Hepatocyte (in vitro differentiated cells): ENCODE measurements around the gene MAGI2. TPM values are rescaled to one million over a fixed set of nuclear protein-coding genes. Genes with fewer than 3 reads are reported as not detected.

Source experiments
- DNase-seq: peaks from one replicate; pipeline ENCODE4 v3.0.0-alpha.2; 2016; ENCODE audit warnings: low spot score
- H2AFZ ChIP-seq: fragments of 200-600 bp; sonication (generic); 2 replicates; pipeline ENCODE4 v1.6.0; 2016; ENCODE audit warnings: antibody characterized with exemption, mild to moderate bottlenecking
- H3K27ac ChIP-seq: fragments of 200-600 bp; sonication (generic); 2 replicates; pipeline ENCODE4 v1.5.1; 2016; ENCODE audit warnings: mild to moderate bottlenecking
- H3K27me3 ChIP-seq: fragments of 200-600 bp; sonication (generic); 2 replicates; pipeline ENCODE4 v1.6.1; 2016
- H3K36me3 ChIP-seq: fragments of 200-600 bp; sonication (generic); replicated peaks from 2 replicates; pipeline ENCODE4 v1.5.1; 2016; ENCODE audit warnings: low read depth; ENCODE audit not compliant: insufficient read depth
- H3K4me1 ChIP-seq: fragments of 200-600 bp; sonication (generic); 2 replicates; pipeline ENCODE4 v1.5.1; 2016; ENCODE audit warnings: mild to moderate bottlenecking, moderate library complexity; ENCODE audit not compliant: insufficient read depth
- H3K4me2 ChIP-seq: fragments of 200-600 bp; sonication (generic); 2 replicates; pipeline ENCODE4 v1.6.0; 2016
- H3K4me3 ChIP-seq: fragments of 200-600 bp; sonication (generic); 2 replicates; pipeline ENCODE4 v1.5.1; 2016; ENCODE audit warnings: mild to moderate bottlenecking
- H3K79me2 ChIP-seq: fragments of 200-600 bp; sonication (generic); 2 replicates; pipeline ENCODE4 v1.6.0; 2017; ENCODE audit warnings: mild to moderate bottlenecking
- H3K9me2 ChIP-seq: fragments of 200-600 bp; sonication (generic); replicated peaks from 2 replicates; pipeline ENCODE4 v1.6.0; 2017; ENCODE audit warnings: mild to moderate bottlenecking; ENCODE audit not compliant: insufficient read depth
- H3K9me3 ChIP-seq: fragments of 200-600 bp; sonication (generic); 2 replicates; pipeline ENCODE4 v1.5.1; 2016; ENCODE audit warnings: low read depth, mild to moderate bottlenecking
- H4K20me1 ChIP-seq: fragments of 200-600 bp; sonication (generic); 2 replicates; pipeline ENCODE4 v1.6.0; 2016; ENCODE audit warnings: mild to moderate bottlenecking; ENCODE audit not compliant: insufficient read depth, poor library complexity, severe bottlenecking
- EZH2 ChIP-seq: fragments of 200-600 bp; sonication (generic); IDR thresholded peaks from 2 replicates; pipeline ENCODE4 v1.6.1; 2016; ENCODE audit warnings: antibody characterized with exemption, mild to moderate bottlenecking, borderline replicate concordance
- EZH2phosphoT487 ChIP-seq: fragments of 200-600 bp; sonication (generic); IDR thresholded peaks from one replicate; pipeline ENCODE4 v1.6.1; 2018; ENCODE audit warnings: antibody characterized with exemption, mild to moderate bottlenecking, low read depth, moderate library complexity; ENCODE audit not compliant: unreplicated experiment, severe bottlenecking
- whole genome bisulfite sequencing: methylation state at CpG from one replicate; pipeline ENCODE4 v1.1.6; 2016; ENCODE audit warnings: low lambda C conversion rate; ENCODE audit errors: missing lambda C conversion rate; 5-methylcytosine and 5-hydroxymethylcytosine counted together
- polyA plus RNA-seq: library from polyadenylated mRNA; unstranded; fragments of >200 nt; fragmentation: Nextera tagmentation; extraction: Ambion mirVana; gene quantifications from 2 replicates; pipeline ENCODE4 v1.2.1, GENCODE V29; 2016
- total RNA-seq: library from RNA; depleted of rRNA; stranded (reverse); fragments of >200 nt; gene quantifications from 2 replicates; pipeline ENCODE4 v1.2.3, GENCODE V29; 2014
- TF ChIP-seq, protein P1 (sequence below): fragments of 200-600 bp; sonication (generic); IDR thresholded peaks from 2 replicates; pipeline ENCODE4 v1.5.1; 2016; ENCODE audit warnings: antibody characterized with exemption, mild to moderate bottlenecking; ENCODE audit not compliant: poor library complexity

MAGI2 gene
- total and polyA plus RNA-seq, 2 experiments from 2014 or later = 3.1 to 6.7 TPM

DNA sequence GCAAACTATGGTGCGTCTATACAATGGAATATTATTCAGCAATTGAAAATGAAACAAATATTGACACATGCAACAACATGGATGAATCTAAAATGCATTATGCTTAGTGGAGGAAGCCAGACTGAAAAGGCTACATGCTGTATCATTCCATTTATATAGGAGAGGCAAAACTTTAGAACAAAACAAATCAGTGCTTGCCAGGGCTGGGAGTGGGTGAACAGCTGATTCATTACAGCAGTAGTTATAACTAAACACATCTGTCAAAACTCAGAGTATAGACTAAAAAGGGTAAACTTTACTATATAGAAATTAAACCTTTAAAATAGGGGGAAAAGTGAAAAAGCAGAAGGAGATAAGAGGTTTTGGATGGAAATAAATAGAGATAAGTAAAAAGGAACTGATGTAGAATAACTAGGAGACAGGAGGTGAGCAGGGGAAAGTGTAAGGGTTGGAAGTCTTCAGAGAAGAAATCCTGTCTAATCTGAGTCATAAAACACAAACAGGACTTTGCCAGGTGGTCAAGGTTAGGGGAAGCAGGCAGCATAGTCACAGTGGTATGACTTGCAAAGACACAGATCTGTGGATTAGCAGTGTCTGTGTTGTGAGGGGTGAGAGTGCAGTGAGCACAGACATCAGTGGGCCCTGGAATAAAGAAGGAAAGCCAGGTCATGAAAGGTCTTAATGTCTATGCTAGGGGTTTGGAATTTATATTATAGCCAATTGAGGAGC, 1305.1 kb downstream of the MAGI2 start:
- WGBS = 90% methylated on average over 1 of the region's 1 CpG

DNA sequence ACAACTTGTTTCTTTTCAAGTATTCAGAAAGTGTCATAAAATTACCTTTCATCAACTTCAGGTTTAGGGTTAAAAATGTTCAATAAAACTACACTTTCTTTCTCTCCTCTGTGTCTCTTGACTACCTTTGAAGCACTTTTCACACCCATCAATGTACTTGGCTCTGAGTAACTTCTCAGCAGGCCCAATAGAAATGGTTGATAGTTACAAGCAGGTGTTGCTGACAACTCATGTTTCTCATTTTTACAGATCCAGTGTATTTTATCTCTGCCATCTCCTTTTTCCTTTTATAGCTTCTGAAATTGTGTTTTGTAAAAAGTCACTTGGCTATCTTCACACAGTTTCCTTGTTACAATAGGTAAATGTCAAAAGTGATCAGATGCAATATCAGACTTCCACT, 1306.9 kb downstream of the MAGI2 start:
- Histone ChIP-seq H3K9me2 (no peaks in the 10 kb centered on the region), H3K4me2 (no peak overlapping the region), H3K27ac (no peak overlapping the region), H3K4me1 (no peaks in the 10 kb centered on the region), H2AFZ (no peak overlapping the region), H3K27me3 (no peaks in the 10 kb centered on the region), H3K9me3 (no peaks in the 10 kb centered on the region), H3K36me3 (no peaks in the 10 kb centered on the region), H3K4me3 (no peak overlapping the region), H4K20me1 (no peaks in the 10 kb centered on the region), H3K79me2 (no peaks in the 10 kb centered on the region)
- TF ChIP-seq EZH2phosphoT487 (no peak), EZH2 (no peak)
- TF ChIP-seq, protein P1, sequence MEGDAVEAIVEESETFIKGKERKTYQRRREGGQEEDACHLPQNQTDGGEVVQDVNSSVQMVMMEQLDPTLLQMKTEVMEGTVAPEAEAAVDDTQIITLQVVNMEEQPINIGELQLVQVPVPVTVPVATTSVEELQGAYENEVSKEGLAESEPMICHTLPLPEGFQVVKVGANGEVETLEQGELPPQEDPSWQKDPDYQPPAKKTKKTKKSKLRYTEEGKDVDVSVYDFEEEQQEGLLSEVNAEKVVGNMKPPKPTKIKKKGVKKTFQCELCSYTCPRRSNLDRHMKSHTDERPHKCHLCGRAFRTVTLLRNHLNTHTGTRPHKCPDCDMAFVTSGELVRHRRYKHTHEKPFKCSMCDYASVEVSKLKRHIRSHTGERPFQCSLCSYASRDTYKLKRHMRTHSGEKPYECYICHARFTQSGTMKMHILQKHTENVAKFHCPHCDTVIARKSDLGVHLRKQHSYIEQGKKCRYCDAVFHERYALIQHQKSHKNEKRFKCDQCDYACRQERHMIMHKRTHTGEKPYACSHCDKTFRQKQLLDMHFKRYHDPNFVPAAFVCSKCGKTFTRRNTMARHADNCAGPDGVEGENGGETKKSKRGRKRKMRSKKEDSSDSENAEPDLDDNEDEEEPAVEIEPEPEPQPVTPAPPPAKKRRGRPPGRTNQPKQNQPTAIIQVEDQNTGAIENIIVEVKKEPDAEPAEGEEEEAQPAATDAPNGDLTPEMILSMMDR = no peak
- no peak for DNase-seq

More for the DNA sequence above, 1305.1 kb downstream of the MAGI2 start:
- Histone ChIP-seq H3K4me3 (no peak overlapping the region), H3K9me2 (no peaks in the 10 kb centered on the region), H4K20me1 (no peaks in the 10 kb centered on the region), H2AFZ (no peak overlapping the region), H3K79me2 (no peaks in the 10 kb centered on the region), H3K36me3 (no peaks in the 10 kb centered on the region), H3K4me1 (no peaks in the 10 kb centered on the region), H3K4me2 (no peak overlapping the region), H3K9me3 (no peaks in the 10 kb centered on the region), H3K27ac (no peak overlapping the region), H3K27me3 (no peaks in the 10 kb centered on the region)
- DNase-seq = no peak
- no peak for TF ChIP-seq EZH2

DNA sequence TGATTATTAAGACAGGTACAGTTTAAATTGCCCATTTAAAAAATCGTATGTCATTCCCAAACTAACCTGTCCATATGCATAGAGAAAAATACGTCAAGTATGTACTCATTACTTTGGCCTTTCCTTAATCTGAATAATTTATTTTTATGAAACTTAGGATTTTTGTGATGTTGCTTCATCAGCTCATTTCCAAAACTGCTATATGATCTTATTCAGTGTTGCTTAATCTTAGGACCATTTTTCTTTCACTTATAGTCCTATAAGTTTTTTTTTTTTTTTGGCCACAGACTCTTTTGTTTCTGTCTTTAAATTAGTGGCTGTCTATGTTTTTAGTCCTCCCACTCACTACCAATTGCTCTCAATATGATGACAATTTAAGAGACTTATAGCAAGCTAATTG, 1309.8 kb downstream of the MAGI2 start:
- H3K4me2 ChIP-seq = no peak overlapping the region
- H3K4me1 ChIP-seq = peaks cover 4% of the 10 kb centered on the region
- no peaks in the 10 kb centered on the region for H3K9me2 ChIP-seq
- 95% methylated on average over 2 of the region's 2 CpGs for WGBS
- H4K20me1 ChIP-seq = no peaks in the 10 kb centered on the region
- no peak for DNase-seq
- no peak for TF ChIP-seq EZH2phosphoT487
- TF ChIP-seq, protein P1 = no peak
- TF ChIP-seq EZH2 = no peak
- H3K4me3 ChIP-seq = no peak overlapping the region
- no peak overlapping the region for H3K27ac ChIP-seq
- no peak overlapping the region for H2AFZ ChIP-seq
- H3K9me3 ChIP-seq = no peaks in the 10 kb centered on the region
- no peaks in the 10 kb centered on the region for H3K27me3 ChIP-seq
- H3K36me3 ChIP-seq = no peaks in the 10 kb centered on the region
- H3K79me2 ChIP-seq = no peaks in the 10 kb centered on the region

DNA sequence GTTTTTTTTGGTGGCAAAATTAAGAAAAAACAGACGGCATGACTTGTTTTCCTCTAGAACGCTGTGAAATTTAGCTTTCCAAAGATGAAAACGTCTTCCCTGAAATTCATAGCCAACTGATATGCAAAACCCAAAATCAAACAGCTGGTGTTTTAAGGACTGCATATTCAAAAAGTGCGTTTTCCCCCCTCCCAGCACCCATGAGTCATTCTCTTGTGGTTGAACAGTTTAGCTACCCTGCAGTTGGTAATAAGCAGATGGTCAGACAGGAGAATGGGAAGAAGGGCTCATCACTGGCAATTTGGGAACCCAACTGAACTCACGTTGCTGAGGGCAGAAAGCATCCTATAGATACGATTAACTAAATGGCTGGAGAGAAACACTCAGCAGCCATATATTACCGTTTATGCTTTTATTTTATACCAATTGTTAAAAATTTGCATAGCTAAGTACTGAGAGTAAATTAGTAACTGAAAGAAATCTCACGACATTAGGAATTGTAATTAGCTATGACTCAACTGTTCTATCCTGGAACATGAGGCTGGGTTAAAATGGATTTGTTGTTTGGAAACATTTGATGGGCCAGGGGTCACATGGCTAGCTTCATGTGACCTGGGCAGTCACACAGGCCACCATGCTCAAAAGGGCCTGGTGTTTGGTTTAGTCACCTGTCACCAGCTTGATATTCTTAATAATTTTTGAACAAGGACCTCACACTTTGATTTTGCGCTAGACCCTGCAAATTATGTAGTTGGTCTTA, 1311.8 kb downstream of the MAGI2 start:
- H3K4me2 ChIP-seq = no peak overlapping the region
- no peaks in the 10 kb centered on the region for H3K36me3 ChIP-seq
- TF ChIP-seq, protein P1 = no peak
- TF ChIP-seq EZH2 (no peak), EZH2phosphoT487 (no peak)
- no peak overlapping the region for H3K4me3 ChIP-seq
- no peaks in the 10 kb centered on the region for H3K9me2 ChIP-seq
- H3K79me2 ChIP-seq = no peaks in the 10 kb centered on the region
- H4K20me1 ChIP-seq = no peaks in the 10 kb centered on the region
- no peak for DNase-seq
- H3K27ac ChIP-seq = no peak overlapping the region
- no peak overlapping the region for H2AFZ ChIP-seq
- WGBS = 78% methylated on average over 9 of the region's 9 CpGs
- H3K27me3 ChIP-seq = no peaks in the 10 kb centered on the region
- H3K9me3 ChIP-seq = no peaks in the 10 kb centered on the region
- H3K4me1 ChIP-seq = peaks cover 4% of the 10 kb centered on the region
